ENCODE results near the gene PRKCE.

The PRKCE gene

DNA sequence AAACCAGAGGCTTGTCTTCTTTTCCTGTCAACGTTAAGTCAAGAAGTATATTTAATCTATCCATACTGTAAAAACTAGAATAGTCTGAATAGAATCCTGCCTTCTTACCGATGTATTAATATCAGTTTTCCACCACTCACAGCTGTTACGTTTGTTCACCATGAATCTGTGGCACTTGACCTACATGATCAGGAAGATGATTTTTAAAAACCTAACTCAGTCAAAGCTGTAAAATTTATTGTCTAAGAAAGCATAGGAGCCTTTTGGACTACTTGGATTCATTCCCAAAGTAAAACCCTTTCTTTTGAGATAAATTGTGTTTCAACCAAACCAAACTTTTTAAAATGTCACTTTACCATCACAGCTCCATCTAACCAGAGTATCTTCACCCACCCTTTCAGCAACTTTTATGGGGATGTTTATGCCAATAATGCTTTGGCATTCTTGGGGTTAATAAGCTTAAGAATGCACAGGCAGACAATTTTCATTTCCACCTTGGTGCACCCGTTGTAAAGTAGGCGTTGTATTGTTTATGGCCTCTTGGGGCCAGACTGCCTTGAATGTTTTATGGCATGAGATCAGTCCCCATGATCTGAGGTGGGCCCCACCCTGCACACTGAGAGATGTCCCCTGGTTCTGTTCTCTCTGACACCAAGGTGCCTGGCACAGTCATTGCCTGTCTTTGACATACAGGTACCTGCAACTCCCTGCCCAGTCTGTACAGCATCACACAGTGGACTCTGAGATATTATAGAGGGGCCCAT, 469.5 kb downstream of the PRKCE start:
- TF ChIP-seq ZNF274 (IDR thresholded peaks at IDR 0.05; ENCODE audit: low read depth, low read length) = no peak
- no peak overlapping the region for H3K4me3 ChIP-seq (ENCODE audit: low read length)

DNA sequence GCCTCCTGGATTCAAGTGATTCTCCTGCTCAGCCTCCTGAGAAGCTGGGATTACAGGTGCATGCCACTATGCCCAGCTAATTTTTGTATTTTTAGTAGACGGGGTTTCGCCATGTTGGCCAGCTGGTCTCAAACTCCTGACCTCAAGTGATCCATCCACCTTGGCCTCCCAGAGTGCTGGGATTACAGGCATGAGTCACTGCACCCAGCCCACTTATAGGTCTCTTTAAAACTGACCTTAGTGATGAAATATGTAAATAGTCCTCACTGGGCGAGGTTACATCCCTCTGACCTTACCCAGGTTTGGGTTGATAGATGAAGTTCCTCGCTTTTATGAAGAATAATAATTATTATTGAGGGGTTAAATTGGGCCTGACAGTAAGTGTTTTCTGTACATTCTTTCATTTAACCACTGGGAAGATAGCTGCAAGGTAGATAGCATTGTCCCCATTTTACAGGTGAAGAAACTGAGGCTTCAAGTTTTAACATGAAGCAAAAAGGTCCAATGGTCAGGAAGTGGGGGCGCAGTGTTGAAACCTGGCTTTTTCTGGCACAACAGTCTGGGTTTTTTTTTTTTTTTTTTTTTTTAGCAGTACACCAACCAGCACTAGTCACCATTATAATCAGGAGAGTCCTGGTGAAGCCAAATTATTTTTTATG, 471.0 kb downstream of the PRKCE start:
- no peak overlapping the region for H3K4me3 ChIP-seq (ENCODE audit: low read length)
- no peak for TF ChIP-seq ZNF274 (IDR thresholded peaks at IDR 0.05; ENCODE audit: low read depth, low read length)

DNA sequence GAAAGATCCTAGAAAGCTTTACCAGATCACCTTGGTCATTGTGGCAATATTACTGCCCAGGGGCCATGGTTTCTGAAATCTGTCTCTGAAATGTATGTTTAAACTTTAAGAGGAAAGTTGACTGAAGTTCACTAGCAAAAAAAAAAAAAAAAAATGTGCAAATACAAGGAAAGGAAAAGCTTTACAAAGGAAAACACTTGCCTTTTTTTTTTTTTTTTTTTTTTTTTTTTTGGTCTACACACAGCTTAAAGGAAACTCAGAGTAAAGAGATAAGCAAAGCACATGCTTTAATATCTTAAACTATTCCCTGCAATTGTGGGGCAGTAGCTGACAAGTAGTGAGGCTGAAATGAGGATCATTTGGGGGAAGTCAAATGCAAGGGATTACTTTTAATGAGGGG, 471.5 kb downstream of the PRKCE start:
- no peak for TF ChIP-seq ZNF274 (IDR thresholded peaks at IDR 0.05; ENCODE audit: low read depth, low read length)
- H3K4me3 ChIP-seq (ENCODE audit: low read length) = no peak overlapping the region

DNA sequence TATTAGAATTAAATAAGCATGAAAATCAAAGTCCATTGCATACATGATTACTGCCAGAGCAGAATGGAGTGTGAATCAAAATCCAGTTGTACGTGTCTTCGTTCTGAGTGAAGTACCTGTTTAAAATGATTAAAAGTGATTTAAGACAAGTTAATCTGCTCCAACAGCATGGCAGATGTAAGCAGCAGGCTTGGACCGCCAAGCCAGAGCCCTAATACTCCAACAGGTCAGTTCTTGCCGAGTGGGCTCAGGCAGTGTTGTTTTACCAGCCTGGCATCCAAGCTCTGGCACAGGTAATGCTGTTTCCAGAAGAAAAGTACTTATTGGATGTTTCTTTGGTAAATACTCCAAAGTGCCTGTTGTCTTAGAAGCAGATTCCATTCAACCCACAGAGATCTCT, 474.3 kb downstream of the PRKCE start:
- no peak for TF ChIP-seq ZNF274 (IDR thresholded peaks at IDR 0.05; ENCODE audit: low read depth, low read length)
- H3K4me3 ChIP-seq (ENCODE audit: low read length) = no peak overlapping the region

DNA sequence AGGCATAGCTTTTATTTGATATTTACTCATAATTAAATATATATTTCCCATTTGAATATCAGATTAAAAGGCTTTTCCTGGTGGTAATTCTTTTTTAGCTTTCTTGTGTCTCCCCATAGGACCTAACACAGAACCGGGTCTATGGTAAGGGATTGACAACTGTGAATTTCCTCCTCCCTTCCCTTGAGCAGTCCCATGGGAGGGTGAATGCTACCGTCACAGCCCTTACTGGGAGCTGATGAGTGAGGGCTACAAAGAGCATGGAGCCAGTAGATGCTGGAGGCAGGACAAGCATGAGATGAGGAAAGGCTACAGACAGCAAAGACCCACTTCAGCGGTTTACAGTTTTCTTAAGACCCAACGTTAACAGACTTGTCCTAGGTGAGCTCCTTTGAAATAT, 475.1 kb downstream of the PRKCE start:
- no peak overlapping the region for H3K4me3 ChIP-seq (ENCODE audit: low read length)
- no peak for TF ChIP-seq ZNF274 (IDR thresholded peaks at IDR 0.05; ENCODE audit: low read depth, low read length)

DNA sequence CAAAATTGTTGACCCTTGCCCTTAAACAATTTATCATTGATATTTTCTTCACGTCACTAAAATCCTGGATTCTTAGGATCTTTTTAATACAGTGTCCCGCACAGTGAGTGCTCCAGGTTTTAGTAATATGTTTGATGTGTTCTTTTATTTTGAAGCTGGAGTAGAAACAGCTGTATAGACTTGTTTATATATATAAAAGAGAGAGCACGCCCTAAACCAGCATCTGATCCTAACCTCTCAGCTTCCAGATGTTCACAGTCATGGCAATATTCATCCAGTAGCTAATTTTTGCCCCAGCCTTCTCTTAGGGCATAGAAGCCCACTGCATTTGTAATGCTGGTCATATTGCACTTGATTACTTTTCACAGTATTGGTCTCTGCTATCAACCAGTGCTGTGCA, 475.7 kb downstream of the PRKCE start:
- H3K4me3 ChIP-seq (ENCODE audit: low read length) = no peak overlapping the region
- no peak for TF ChIP-seq ZNF274 (IDR thresholded peaks at IDR 0.05; ENCODE audit: low read depth, low read length)

DNA sequence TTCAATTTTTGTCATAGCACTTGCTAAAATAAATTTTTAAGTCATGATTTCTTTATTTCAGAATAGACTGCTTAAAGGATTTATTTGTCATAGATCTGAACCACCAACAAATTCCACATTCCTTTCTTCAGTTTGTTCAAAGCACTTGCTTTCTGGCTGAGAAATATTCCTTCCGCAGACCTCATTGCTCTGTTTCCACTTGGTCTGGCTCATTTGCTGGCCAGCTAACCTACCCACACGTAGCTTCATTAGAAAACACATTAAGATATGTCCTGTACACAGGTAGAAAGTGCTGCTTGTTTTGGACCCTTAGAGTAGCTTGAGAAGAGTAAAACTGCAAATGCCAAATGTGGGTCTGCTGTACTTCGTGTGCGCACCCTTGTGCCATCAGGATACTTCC, 479.0 kb downstream of the PRKCE start:
- no peak overlapping the region for H3K4me3 ChIP-seq (ENCODE audit: low read length)

DNA sequence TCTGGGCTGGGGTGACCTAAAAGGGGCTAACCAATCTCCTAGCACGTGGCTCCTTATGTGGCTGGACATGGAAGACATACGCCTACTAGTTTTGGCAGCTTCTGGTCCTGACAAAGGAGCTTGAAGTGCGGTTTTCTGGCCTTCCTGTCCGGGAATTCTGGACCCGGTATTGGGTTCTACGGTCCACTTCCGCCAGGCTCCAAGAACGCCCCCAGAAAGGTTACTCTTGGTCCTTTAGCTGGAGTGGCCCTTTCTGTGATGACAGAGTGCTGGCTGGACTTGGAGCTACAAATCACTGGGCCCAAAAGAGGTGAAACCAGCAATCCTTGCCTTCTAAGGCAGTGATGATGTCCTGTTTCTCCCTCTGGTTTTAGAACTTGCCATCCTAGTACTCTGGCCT, 481.5 kb downstream of the PRKCE start:
- no peak overlapping the region for H3K4me3 ChIP-seq (ENCODE audit: low read length)
- TF ChIP-seq ZNF274 (IDR thresholded peaks at IDR 0.05; ENCODE audit: low read depth, low read length) = no peak

More for the DNA sequence above, 479.0 kb downstream of the PRKCE start:
- no peak for TF ChIP-seq ZNF274 (IDR thresholded peaks at IDR 0.05; ENCODE audit: low read depth, low read length)

DNA sequence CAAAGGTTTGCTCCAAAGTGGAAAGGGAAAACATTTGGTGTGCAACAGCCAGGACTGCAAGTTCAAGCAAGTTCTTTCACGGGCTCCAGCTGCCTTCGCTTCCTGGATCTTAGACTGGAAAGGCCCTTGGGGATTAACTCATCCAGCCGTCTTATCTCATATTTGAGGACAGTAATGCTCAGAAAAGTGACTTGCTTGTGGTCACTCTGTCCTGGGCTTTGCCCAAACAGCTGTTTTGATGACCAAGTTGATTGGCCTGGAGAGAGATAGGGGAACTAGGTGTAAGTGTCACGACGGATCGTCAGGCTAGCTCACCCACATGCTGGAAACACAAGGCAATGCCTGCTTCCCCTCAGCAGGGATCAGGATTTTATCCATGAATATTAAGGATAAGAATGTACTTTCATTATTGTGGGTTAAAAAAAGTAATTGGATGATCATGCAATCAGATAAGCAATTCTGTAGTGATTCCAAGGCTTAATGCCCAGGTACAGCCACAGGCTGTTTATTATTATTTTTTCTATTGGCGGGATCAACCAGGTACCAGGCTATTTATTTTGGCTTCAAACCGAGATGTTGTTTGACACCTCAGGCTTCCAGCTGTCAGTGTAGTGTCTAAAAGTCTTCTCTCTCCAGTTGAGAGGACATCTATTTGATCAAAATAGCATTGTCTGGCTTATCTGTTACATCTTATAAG, 483.2 kb downstream of the PRKCE start:
- TF ChIP-seq ZNF274 (IDR thresholded peaks at IDR 0.05; ENCODE audit: low read depth, low read length) = no peak
- H3K4me3 ChIP-seq (ENCODE audit: low read length) = no peak overlapping the region

DNA sequence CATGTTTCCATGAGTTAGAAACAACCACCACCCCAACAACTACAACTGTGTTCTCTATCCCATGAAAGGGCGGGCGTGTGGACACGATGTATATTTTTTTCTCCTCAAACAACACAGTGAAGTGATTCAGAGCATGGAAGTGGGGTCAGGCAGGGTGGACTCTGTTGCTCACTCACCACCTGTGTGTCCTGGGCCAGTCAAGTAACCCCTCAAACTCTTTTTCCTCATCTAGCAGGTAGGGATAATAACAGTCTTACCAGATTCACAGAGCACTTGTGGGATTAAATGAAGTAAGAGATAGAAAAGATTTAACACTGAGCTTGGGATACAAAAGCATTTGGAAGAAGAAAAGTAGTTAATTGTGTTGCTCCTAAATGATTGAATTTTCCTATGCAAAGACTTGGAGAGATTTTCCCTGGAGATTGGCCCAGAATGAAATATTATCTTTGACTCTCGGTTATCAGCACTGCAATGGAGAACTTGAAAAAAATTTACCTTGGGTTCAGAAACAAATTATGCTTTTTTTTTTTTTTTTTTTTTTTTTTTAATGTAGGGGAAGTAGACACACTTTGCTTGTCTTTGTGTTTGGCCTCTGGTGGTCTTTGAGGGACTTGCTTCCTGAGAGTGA, 483.9 kb downstream of the PRKCE start:
- no peak overlapping the region for H3K4me3 ChIP-seq (ENCODE audit: low read length)
- TF ChIP-seq ZNF274 (IDR thresholded peaks at IDR 0.05; ENCODE audit: low read depth, low read length) = no peak

DNA sequence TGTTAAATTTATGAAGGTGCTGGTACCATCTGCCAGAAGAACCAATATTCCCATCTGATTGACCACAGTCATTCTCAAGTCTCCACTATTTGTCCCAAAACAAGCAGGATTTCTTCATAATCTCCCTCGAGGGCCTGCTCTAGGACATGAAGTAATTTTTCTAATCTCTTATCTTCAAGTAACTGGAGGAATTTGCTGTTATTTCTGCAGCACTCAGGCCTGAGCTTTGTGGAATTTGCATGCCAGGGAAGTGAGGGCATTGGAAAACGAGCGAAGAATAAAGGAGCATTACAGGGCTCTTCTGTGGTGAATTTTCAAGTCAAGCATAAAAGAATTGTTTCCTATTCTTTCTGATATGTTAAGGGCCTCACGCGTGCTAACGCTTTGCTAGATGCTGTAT, 484.5 kb downstream of the PRKCE start:
- no peak for TF ChIP-seq ZNF274 (IDR thresholded peaks at IDR 0.05; ENCODE audit: low read depth, low read length)
- H3K4me3 ChIP-seq (ENCODE audit: low read length) = no peak overlapping the region

DNA sequence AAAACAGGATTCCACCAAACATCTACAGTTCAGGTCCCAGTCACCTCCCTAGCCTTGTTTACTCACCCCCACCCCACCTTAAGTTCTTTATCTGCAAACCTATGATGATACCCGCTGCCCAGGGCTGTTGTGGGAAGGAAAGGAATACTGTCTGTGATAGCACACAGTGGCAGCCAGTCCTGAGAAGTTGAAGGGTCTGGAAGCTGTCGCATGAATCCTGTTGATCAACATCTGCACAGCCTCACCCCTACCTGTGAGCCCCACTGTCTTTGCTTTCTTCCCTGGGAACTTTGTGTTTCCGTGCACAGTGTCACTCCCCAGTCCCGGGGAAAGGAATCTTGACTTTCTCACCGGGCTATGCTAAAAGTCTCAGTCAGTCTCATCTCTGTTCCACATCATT, 485.0 kb downstream of the PRKCE start:
- no peak for TF ChIP-seq ZNF274 (IDR thresholded peaks at IDR 0.05; ENCODE audit: low read depth, low read length)
- no peak overlapping the region for H3K4me3 ChIP-seq (ENCODE audit: low read length)

DNA sequence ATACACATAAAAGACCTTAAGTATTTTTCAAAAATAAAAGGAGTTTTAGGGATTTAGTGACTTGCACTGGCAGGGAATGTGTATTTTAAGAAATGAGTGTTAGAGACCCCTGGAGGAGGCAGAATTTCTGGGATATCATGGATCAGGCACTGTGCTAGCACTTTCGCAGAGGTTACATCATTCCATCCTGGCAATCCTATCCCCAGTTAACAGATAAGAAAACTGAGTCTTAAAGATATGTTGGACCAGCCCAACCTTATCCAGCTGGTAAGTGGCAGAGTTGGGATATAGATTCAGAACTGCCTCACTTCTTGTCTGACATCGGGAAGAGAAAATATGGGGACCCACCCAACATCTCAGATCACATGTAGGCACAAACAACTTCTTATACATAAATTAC, 485.5 kb downstream of the PRKCE start:
- H3K4me3 ChIP-seq (ENCODE audit: low read length) = no peak overlapping the region
- TF ChIP-seq ZNF274 (IDR thresholded peaks at IDR 0.05; ENCODE audit: low read depth, low read length) = no peak

DNA sequence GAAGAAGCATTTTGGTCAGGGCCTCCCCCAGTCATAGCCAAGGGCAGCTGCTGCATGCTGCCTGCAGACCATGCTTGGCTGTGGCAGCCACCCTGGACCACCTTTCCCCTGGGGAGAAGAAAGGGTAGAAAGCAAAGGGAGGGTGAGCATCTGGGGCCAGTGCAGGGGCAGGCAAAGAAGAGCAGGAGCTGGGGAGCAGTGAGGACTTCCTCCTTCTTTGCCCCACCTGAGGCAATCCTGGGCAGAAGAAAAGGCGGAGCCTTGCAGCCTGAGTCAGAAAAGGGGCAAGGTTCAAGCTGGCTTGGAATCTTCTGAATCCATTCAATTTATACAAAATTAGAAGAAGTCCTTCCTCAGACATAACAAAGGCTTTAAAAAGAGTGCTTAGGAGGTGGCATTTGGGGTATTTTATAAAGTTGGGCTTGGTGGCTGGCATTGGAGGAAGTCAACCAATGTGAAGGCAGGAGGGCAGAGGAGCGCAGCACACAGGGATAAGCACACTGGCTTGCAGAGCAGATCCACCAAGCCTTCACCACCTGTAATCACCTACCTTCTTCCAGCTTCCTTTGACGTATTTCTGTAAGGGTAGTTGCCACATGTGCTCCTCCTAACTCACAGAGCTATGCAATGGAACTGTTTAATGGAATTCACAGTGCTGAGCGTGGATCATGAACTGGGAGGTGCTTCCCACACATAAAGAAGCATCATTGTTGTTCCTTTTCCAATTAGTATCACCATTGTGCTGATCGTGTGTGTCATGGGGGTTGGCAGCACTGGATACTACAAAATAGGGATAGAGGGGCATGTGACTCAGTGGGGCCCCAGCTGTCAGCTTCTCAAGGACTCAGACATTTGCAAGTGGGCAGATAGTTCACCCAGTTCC, 491.3 kb downstream of the PRKCE start:
- H3K4me3 ChIP-seq (ENCODE audit: low read length) = no peak overlapping the region
- no peak for TF ChIP-seq ZNF274 (IDR thresholded peaks at IDR 0.05; ENCODE audit: low read depth, low read length)

All from GM08714 (cell line).